Liver (tissue), 9 donors: ENCODE results near the gene ALKBH5. TPM values are rescaled to one million over a fixed set of nuclear protein-coding genes. Genes with fewer than 3 reads are reported as not detected.

ENCODE experiments used
- DNase-seq: peaks from one replicate; pipeline ENCODE4 v3.0.0-alpha.2; 2017; ENCODE audit warnings: low spot score
- H3K27ac ChIP-seq, 2 donors: one replicate each; pipeline ENCODE4 v1.7.0; 2013; ENCODE audit warnings: inconsistent platforms in 2 of 2, low read length in 2 of 2, control low read depth in 1 of 2, low read depth in 1 of 2, mild to moderate bottlenecking in 1 of 2
- H3K27me3 ChIP-seq, 4 donors: one replicate each; pipeline versions ENCODE4 v1.6.1 to v1.7.0; 2013; ENCODE audit warnings: low read length in 3 of 4, inconsistent platforms in 1 of 4, mild to moderate bottlenecking in 1 of 4, moderate library complexity in 1 of 4; ENCODE audit not compliant: control insufficient read depth in 4 of 4, insufficient read depth in 4 of 4
- H3K36me3 ChIP-seq, 4 donors: one replicate each; pipeline versions ENCODE4 v1.6.1 to v1.7.0; 2013; ENCODE audit warnings: low read length in 3 of 4, mild to moderate bottlenecking in 3 of 4, low read depth in 1 of 4, moderate library complexity in 1 of 4; ENCODE audit not compliant: control insufficient read depth in 4 of 4, insufficient read depth in 3 of 4
- H3K4me1 ChIP-seq, 4 donors: one replicate each; pipeline versions ENCODE4 v1.6.1 to v1.7.0; 2013; ENCODE audit warnings: low read length in 3 of 4, mild to moderate bottlenecking in 3 of 4, moderate library complexity in 1 of 4; ENCODE audit not compliant: control insufficient read depth in 4 of 4, insufficient read depth in 4 of 4
- H3K4me3 ChIP-seq, 3 donors: one replicate each; pipeline versions ENCODE4 v1.6.1 to v1.7.0; 2013; ENCODE audit warnings: low read length in 3 of 3, control low read depth in 1 of 3, low read depth in 1 of 3, mild to moderate bottlenecking in 1 of 3
- H3K9ac ChIP-seq, 2 donors: one replicate each; pipeline ENCODE4 v1.7.0; 2013; ENCODE audit warnings: low read length in 2 of 2, mild to moderate bottlenecking in 2 of 2, moderate library complexity in 2 of 2, control low read depth in 1 of 2, low read depth in 1 of 2
- H3K9me3 ChIP-seq, 4 donors: one replicate each; pipeline versions ENCODE4 v1.6.1 to v1.7.0; 2013; ENCODE audit warnings: low read length in 3 of 4; ENCODE audit not compliant: control insufficient read depth in 4 of 4
- EGR1 ChIP-seq, 2 donors: IDR thresholded peaks; 2 replicates each; pipeline ENCODE4 v1.6.1; 2016 to 2018; ENCODE audit warnings: antibody characterized with exemption in 2 of 2, low read depth in 2 of 2
- FOXA1 ChIP-seq: IDR thresholded peaks from 2 replicates; pipeline ENCODE4 v1.6.1; 2016; ENCODE audit warnings: antibody characterized with exemption
- FOXA2 ChIP-seq: IDR thresholded peaks from 2 replicates; pipeline ENCODE4 v1.6.1; 2016; ENCODE audit warnings: antibody characterized with exemption
- GABPA ChIP-seq, 2 donors: IDR thresholded peaks in 1 of 2; conservative IDR thresholded peaks in 1 of 2; 2 replicates each; pipeline ENCODE4 v1.6.1; 2016; ENCODE audit warnings: antibody characterized with exemption in 2 of 2, mild to moderate bottlenecking in 1 of 2, moderate library complexity in 1 of 2
- HNF4A ChIP-seq, 2 donors: conservative IDR thresholded peaks; 2 replicates each; pipeline ENCODE4 v1.6.1; 2016; ENCODE audit warnings: antibody characterized with exemption in 2 of 2, mild to moderate bottlenecking in 2 of 2
- HNF4G ChIP-seq: IDR thresholded peaks from 2 replicates; pipeline ENCODE4 v1.6.1; 2016; ENCODE audit warnings: antibody characterized with exemption
- JUND ChIP-seq, 2 donors: IDR thresholded peaks; 2 replicates each; pipeline ENCODE4 v1.6.1; 2016; ENCODE audit warnings: antibody characterized with exemption in 2 of 2
- NR2F2 ChIP-seq: IDR thresholded peaks from 2 replicates; pipeline ENCODE4 v1.6.1; 2016; ENCODE audit warnings: antibody characterized with exemption
- RAD21 ChIP-seq, 2 donors: IDR thresholded peaks; 2 replicates each; pipeline ENCODE4 v1.6.1; 2016; ENCODE audit warnings: antibody characterized with exemption in 2 of 2, mild to moderate bottlenecking in 2 of 2
- RXRA ChIP-seq, 2 donors: IDR thresholded peaks; 2 replicates each; pipeline ENCODE4 v1.6.1; 2017 to 2018; ENCODE audit warnings: antibody characterized with exemption in 2 of 2, mild to moderate bottlenecking in 1 of 2
- SP1 ChIP-seq: IDR thresholded peaks from 2 replicates; pipeline ENCODE4 v1.6.1; 2018; ENCODE audit warnings: antibody characterized with exemption, mild to moderate bottlenecking
- YY1 ChIP-seq: IDR thresholded peaks from 2 replicates; pipeline ENCODE4 v1.6.1; 2016; ENCODE audit warnings: antibody characterized with exemption, mild to moderate bottlenecking
- WGBS: extraction: QIAGEN DNeasy Blood & Tissue Kit; methylation state at CpG from one replicate; pipeline ENCODE4 v1.1.7; 2013; 5-methylcytosine and 5-hydroxymethylcytosine counted together
- polyA plus RNA-seq, 2 donors: library from polyadenylated mRNA; stranded (reverse) in 1 of 2; unstranded in 1 of 2; fragments of 200-250 nt in 1 of 2; fragments of >200 nt in 1 of 2; fragmentation: Nextera tagmentation in 1 of 2; extraction: Ambion mirVana in 1 of 2; gene quantifications; one replicate each; pipeline versions ENCODE4 v1.2.1 to v1.2.3, GENCODE V29; 2013 to 2015
- total RNA-seq, 2 donors: library from RNA; depleted of rRNA; stranded (reverse); fragments of >200 nt; gene quantifications; one replicate each; pipeline ENCODE4 v1.2.3, GENCODE V29; 2014
- TF ChIP-seq, protein P1 (sequence below): IDR thresholded peaks from 2 replicates; pipeline ENCODE4 v1.6.1; 2016; ENCODE audit warnings: antibody characterized with exemption
- TF ChIP-seq, protein P2 (sequence below): IDR thresholded peaks from 2 replicates; pipeline ENCODE4 v1.6.1; 2016; ENCODE audit warnings: antibody characterized with exemption
- TF ChIP-seq, protein P3 (sequence below): fragments of 150-350 bp; IDR thresholded peaks from 2 replicates; pipeline ENCODE4 v1.5.1; 2017; ENCODE audit warnings: improper control_type of control experiment, low read depth, low read length; ENCODE audit not compliant: missing input control
- TF ChIP-seq, protein P4 (sequence below): IDR thresholded peaks from 2 replicates; pipeline ENCODE4 v1.6.1; 2016; ENCODE audit warnings: antibody characterized with exemption, mild to moderate bottlenecking
- TF ChIP-seq, protein P5 (sequence below): IDR thresholded peaks from 2 replicates; pipeline ENCODE4 v1.6.1; 2016; ENCODE audit warnings: antibody characterized with exemption
- donor health status: healthy.
- donor health status: healthy.
- donor health status: healthy.
- donor health status: healthy.
- donor health status: healthy.

The ALKBH5 gene
- total and polyA plus RNA-seq, 4 donors: 30.5 to 67.8 (median 46.3) TPM

DNA sequence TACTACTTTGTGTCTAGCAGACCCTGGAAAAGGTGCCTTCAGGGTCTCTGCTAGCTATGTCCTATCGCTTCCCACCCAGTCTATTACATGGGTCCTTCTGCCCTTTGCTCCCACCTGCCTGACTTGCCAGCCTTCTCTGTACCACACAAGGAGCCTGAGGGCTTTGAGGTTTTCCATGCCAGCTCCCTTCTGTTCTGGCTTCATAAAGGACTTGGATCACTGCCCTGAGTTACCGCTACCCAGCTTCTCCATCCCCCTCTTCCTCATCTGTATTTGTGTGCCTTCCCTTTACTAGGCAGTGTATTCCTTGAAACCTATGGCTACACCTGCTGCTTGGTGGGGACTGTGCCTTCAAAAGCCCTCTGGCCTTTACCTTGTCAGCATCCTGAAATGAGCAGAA lies 22.2 kb downstream of the ALKBH5 start:
- no peaks in the 10 kb centered on the region for H3K27me3 ChIP-seq
- TF ChIP-seq EGR1 (IDR thresholded peaks at IDR 0.05; ENCODE audit: low read depth in 2 of 2): no peak
- TF ChIP-seq, protein P1, sequence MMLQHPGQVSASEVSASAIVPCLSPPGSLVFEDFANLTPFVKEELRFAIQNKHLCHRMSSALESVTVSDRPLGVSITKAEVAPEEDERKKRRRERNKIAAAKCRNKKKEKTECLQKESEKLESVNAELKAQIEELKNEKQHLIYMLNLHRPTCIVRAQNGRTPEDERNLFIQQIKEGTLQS: no peak
- TF ChIP-seq HNF4A (conservative IDR thresholded peaks at IDR 0.05): no peak
- no peak for TF ChIP-seq SP1
- TF ChIP-seq, protein P2, sequence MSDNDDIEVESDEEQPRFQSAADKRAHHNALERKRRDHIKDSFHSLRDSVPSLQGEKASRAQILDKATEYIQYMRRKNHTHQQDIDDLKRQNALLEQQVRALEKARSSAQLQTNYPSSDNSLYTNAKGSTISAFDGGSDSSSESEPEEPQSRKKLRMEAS: no peak
- TF ChIP-seq, protein P3, sequence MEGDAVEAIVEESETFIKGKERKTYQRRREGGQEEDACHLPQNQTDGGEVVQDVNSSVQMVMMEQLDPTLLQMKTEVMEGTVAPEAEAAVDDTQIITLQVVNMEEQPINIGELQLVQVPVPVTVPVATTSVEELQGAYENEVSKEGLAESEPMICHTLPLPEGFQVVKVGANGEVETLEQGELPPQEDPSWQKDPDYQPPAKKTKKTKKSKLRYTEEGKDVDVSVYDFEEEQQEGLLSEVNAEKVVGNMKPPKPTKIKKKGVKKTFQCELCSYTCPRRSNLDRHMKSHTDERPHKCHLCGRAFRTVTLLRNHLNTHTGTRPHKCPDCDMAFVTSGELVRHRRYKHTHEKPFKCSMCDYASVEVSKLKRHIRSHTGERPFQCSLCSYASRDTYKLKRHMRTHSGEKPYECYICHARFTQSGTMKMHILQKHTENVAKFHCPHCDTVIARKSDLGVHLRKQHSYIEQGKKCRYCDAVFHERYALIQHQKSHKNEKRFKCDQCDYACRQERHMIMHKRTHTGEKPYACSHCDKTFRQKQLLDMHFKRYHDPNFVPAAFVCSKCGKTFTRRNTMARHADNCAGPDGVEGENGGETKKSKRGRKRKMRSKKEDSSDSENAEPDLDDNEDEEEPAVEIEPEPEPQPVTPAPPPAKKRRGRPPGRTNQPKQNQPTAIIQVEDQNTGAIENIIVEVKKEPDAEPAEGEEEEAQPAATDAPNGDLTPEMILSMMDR: no peak
- TF ChIP-seq RAD21 (IDR thresholded peaks at IDR 0.05): no peak
- TF ChIP-seq, protein P4, sequence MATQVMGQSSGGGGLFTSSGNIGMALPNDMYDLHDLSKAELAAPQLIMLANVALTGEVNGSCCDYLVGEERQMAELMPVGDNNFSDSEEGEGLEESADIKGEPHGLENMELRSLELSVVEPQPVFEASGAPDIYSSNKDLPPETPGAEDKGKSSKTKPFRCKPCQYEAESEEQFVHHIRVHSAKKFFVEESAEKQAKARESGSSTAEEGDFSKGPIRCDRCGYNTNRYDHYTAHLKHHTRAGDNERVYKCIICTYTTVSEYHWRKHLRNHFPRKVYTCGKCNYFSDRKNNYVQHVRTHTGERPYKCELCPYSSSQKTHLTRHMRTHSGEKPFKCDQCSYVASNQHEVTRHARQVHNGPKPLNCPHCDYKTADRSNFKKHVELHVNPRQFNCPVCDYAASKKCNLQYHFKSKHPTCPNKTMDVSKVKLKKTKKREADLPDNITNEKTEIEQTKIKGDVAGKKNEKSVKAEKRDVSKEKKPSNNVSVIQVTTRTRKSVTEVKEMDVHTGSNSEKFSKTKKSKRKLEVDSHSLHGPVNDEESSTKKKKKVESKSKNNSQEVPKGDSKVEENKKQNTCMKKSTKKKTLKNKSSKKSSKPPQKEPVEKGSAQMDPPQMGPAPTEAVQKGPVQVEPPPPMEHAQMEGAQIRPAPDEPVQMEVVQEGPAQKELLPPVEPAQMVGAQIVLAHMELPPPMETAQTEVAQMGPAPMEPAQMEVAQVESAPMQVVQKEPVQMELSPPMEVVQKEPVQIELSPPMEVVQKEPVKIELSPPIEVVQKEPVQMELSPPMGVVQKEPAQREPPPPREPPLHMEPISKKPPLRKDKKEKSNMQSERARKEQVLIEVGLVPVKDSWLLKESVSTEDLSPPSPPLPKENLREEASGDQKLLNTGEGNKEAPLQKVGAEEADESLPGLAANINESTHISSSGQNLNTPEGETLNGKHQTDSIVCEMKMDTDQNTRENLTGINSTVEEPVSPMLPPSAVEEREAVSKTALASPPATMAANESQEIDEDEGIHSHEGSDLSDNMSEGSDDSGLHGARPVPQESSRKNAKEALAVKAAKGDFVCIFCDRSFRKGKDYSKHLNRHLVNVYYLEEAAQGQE: no peak
- TF ChIP-seq NR2F2: no peak
- no peak for TF ChIP-seq RXRA (IDR thresholded peaks at IDR 0.05)
- TF ChIP-seq FOXA1: no peak
- TF ChIP-seq, protein P5, sequence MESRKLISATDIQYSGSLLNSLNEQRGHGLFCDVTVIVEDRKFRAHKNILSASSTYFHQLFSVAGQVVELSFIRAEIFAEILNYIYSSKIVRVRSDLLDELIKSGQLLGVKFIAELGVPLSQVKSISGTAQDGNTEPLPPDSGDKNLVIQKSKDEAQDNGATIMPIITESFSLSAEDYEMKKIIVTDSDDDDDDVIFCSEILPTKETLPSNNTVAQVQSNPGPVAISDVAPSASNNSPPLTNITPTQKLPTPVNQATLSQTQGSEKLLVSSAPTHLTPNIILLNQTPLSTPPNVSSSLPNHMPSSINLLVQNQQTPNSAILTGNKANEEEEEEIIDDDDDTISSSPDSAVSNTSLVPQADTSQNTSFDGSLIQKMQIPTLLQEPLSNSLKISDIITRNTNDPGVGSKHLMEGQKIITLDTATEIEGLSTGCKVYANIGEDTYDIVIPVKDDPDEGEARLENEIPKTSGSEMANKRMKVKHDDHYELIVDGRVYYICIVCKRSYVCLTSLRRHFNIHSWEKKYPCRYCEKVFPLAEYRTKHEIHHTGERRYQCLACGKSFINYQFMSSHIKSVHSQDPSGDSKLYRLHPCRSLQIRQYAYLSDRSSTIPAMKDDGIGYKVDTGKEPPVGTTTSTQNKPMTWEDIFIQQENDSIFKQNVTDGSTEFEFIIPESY: no peak
- no peak for TF ChIP-seq GABPA (IDR thresholded peaks at IDR 0.05 in 1 of 2, conservative IDR thresholded peaks at IDR 0.05 in 1 of 2)
- TF ChIP-seq FOXA2: no peak
- TF ChIP-seq HNF4G: no peak
- no peak for TF ChIP-seq JUND (IDR thresholded peaks at IDR 0.05)
- no peak for DNase-seq
- H3K27ac ChIP-seq: no peak overlapping the region
- H3K4me3 ChIP-seq: no peak overlapping the region
- H3K9me3 ChIP-seq: no peaks in the 10 kb centered on the region
- WGBS: 89% methylated on average over 2 of the region's 2 CpGs
- H3K36me3 ChIP-seq: peaks cover 6 to 61% (median 33%) of the 10 kb centered on the region in 4 donors
- H3K9ac ChIP-seq: no peak overlapping the region
- H3K4me1 ChIP-seq: peaks cover 3 to 15% (median 5%) of the 10 kb centered on the region in 4 donors

DNA sequence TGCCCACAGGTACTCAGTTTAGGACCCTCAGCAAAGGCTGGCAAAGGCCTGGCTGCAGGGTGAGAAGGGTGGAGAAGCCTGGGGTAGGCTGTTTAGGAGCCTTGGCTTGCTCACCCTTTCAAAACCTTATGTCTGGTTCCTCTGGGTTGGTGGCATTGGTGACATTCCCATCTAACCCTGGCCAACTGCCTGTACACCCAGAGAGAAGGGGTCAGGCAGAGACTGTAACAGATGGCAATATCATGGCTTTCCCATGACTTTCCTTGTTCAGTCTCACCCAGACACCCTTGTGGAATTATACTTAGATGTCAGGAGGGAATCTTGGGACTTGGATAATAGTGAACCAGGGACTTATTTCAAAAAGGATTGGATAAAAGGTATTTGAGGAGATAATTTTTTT lies 23.3 kb downstream of the ALKBH5 start:
- no peak for DNase-seq
- no peaks in the 10 kb centered on the region for H3K9me3 ChIP-seq
- H3K4me3 ChIP-seq: no peak overlapping the region
- no peak overlapping the region for H3K9ac ChIP-seq
- no peaks in the 10 kb centered on the region for H3K27me3 ChIP-seq
- TF ChIP-seq HNF4A (conservative IDR thresholded peaks at IDR 0.05): no peak
- TF ChIP-seq YY1: no peak
- TF ChIP-seq, protein P4: no peak
- TF ChIP-seq, protein P5: no peak
- peaks cover 3 to 11% (median 5%) of the 10 kb centered on the region in 4 donors for H3K4me1 ChIP-seq
- H3K27ac ChIP-seq: no peak overlapping the region
- peaks cover 6 to 61% (median 34%) of the 10 kb centered on the region in 4 donors for H3K36me3 ChIP-seq
